Activated CD4-positive, alpha-beta memory T cell treated with anti-CD3 and anti-CD28 coated beads, Interleukin-2, amount 10 ng/mL, durations not matched to agents 7 days and 5 days (primary cell): ENCODE results near the gene WDR33. TPM values are rescaled to one million over a fixed set of nuclear protein-coding genes. Genes with fewer than 3 reads are reported as not detected.

Source experiments
- CTCF ChIA-PET: fragments of 350-600 bp; sonication (Branson Sonifier 250); formaldehyde crosslinking; loops from one replicate; lab custom pipeline; 2021; ENCODE audit warnings: antibody characterized with exemption, inconsistent platforms; lab: Charles Lee
- POLR2A ChIA-PET: fragments of 350-600 bp; sonication (Branson Sonifier 250); formaldehyde crosslinking; loops from one replicate; lab custom pipeline; 2021; ENCODE audit warnings: antibody characterized with exemption; lab: Charles Lee
- DNase-seq: peaks from one replicate; pipeline ENCODE4 v3.0.0-alpha.2; 2020
- H3K27ac Mint-ChIP-seq: one replicate; pipeline ENCODE4 v1.8.0; 2021; ENCODE audit warnings: mild to moderate bottlenecking, mixed read lengths
- H3K27me3 Mint-ChIP-seq: one replicate; pipeline ENCODE4 v1.8.0; 2021; ENCODE audit warnings: mixed read lengths
- H3K36me3 Mint-ChIP-seq: one replicate; pipeline ENCODE4 v1.8.0; 2021; ENCODE audit warnings: low read depth, mixed read lengths
- H3K4me1 Mint-ChIP-seq: one replicate; pipeline ENCODE4 v1.8.0; 2021; ENCODE audit warnings: mixed read lengths
- H3K4me3 Mint-ChIP-seq: one replicate; pipeline ENCODE4 v1.8.0; 2021; ENCODE audit warnings: mild to moderate bottlenecking, mixed read lengths
- H3K9me3 Mint-ChIP-seq: one replicate; pipeline ENCODE4 v1.8.0; 2021; ENCODE audit warnings: mixed read lengths
- total RNA-seq, 2 experiments: library from RNA; stranded (reverse); gene quantifications; one replicate each; pipeline ENCODE4 v1.2.3, GENCODE V29; 2021

Gene WDR33
- total RNA-seq, 2 experiments from 2014 or later: 63.7 to 65.1 TPM

- CTCF ChIA-PET: interaction anchor here (1.0 kb wide), 1 partner anchor 82 kb away, joined by 3 read pairs; no protein-coding TSS in a partner anchor
These were observed 63.4 kb downstream of the WDR33 start for GRCh38 chr2:127747621-127748020.

GRCh38 chr2:127743477-127744026 lies 67.4 kb downstream of the WDR33 start:
- CTCF ChIA-PET: no interaction called here

More at GRCh38 chr2:127747621-127748020, 63.4 kb downstream of the WDR33 start:
- POLR2A ChIA-PET: no interaction called here
- Mint-ChIP-seq H3K27ac (no peak overlapping the region), H3K27me3 (no peaks in the 10 kb centered on the region), H3K36me3 (peaks cover 40% of the 10 kb centered on the region), H3K4me3 (no peak overlapping the region), H3K4me1 (peaks cover 11% of the 10 kb centered on the region), H3K9me3 (no peaks in the 10 kb centered on the region)
- no peak for DNase-seq

GRCh38 chr2:127740665-127741288 lies 70.2 kb downstream of the WDR33 start:
- Mint-ChIP-seq H3K27ac (peak overlapping the region; percentile 21), H3K9me3 (no peaks in the 10 kb centered on the region), H3K4me3 (no peak overlapping the region), H3K27me3 (no peaks in the 10 kb centered on the region), H3K4me1 (peaks cover 45% of the 10 kb centered on the region), H3K36me3 (peaks cover 70% of the 10 kb centered on the region)
- POLR2A ChIA-PET: no interaction called here
- no peak for DNase-seq
- CTCF ChIA-PET: no interaction called here

More at GRCh38 chr2:127743477-127744026, 67.4 kb downstream of the WDR33 start:
- no peak overlapping the region for H3K4me3 Mint-ChIP-seq
- no peaks in the 10 kb centered on the region for H3K27me3 Mint-ChIP-seq
- H3K27ac Mint-ChIP-seq: no peak overlapping the region
- H3K4me1 Mint-ChIP-seq: peaks cover 27% of the 10 kb centered on the region
- peaks cover 61% of the 10 kb centered on the region for H3K36me3 Mint-ChIP-seq
- POLR2A ChIA-PET: no interaction called here
- no peaks in the 10 kb centered on the region for H3K9me3 Mint-ChIP-seq
- no peak for DNase-seq

- H3K27me3 Mint-ChIP-seq: no peaks in the 10 kb centered on the region
- ChIA-PET POLR2A (no interaction called here), CTCF (no interaction called here)
- H3K4me3 Mint-ChIP-seq: no peak overlapping the region
- peaks cover 70% of the 10 kb centered on the region for H3K36me3 Mint-ChIP-seq
- H3K4me1 Mint-ChIP-seq: peaks cover 45% of the 10 kb centered on the region
- H3K27ac Mint-ChIP-seq: no peak overlapping the region
- no peaks in the 10 kb centered on the region for H3K9me3 Mint-ChIP-seq
- DNase-seq: no peak
These were observed 71.2 kb downstream of the WDR33 start for GRCh38 chr2:127739800-127740199.

- no peaks in the 10 kb centered on the region for H3K27me3 Mint-ChIP-seq
- no peak overlapping the region for H3K27ac Mint-ChIP-seq
- ChIA-PET POLR2A (interaction anchor here (1.1 kb wide), 1 partner anchor 9 kb away, joined by 3 read pairs; no protein-coding TSS in a partner anchor), CTCF (no interaction called here)
- peaks cover 37% of the 10 kb centered on the region for H3K4me1 Mint-ChIP-seq
- no peaks in the 10 kb centered on the region for H3K9me3 Mint-ChIP-seq
- no peak overlapping the region for H3K4me3 Mint-ChIP-seq
- DNase-seq: no peak
- peaks cover 62% of the 10 kb centered on the region for H3K36me3 Mint-ChIP-seq
These were observed 73.1 kb downstream of the WDR33 start for GRCh38 chr2:127737892-127738291.

GRCh38 chr2:127735537-127736399 lies 75.2 kb downstream of the WDR33 start:
- Mint-ChIP-seq H3K36me3 (peaks cover 49% of the 10 kb centered on the region), H3K4me3 (no peak overlapping the region), H3K27me3 (no peaks in the 10 kb centered on the region), H3K27ac (no peak overlapping the region), H3K9me3 (no peaks in the 10 kb centered on the region), H3K4me1 (peaks cover 31% of the 10 kb centered on the region)
- ChIA-PET POLR2A (no interaction called here), CTCF (no interaction called here)
- no peak for DNase-seq

GRCh38 chr2:127735044-127735443 lies 75.9 kb downstream of the WDR33 start:
- ChIA-PET POLR2A (no interaction called here), CTCF (no interaction called here)
- DNase-seq: no peak
- no peak overlapping the region for H3K4me3 Mint-ChIP-seq
- H3K36me3 Mint-ChIP-seq: peaks cover 42% of the 10 kb centered on the region
- H3K27me3 Mint-ChIP-seq: no peaks in the 10 kb centered on the region
- H3K9me3 Mint-ChIP-seq: no peaks in the 10 kb centered on the region
- H3K4me1 Mint-ChIP-seq: peaks cover 29% of the 10 kb centered on the region
- no peak overlapping the region for H3K27ac Mint-ChIP-seq

- H3K4me3 Mint-ChIP-seq: no peak overlapping the region
- H3K27me3 Mint-ChIP-seq: no peaks in the 10 kb centered on the region
- POLR2A ChIA-PET: no interaction called here
- H3K27ac Mint-ChIP-seq: no peak overlapping the region
- H3K36me3 Mint-ChIP-seq: peaks cover 37% of the 10 kb centered on the region
- peaks cover 22% of the 10 kb centered on the region for H3K4me1 Mint-ChIP-seq
- no peaks in the 10 kb centered on the region for H3K9me3 Mint-ChIP-seq
- CTCF ChIA-PET: no interaction called here
- DNase-seq: no peak
These were observed 77.0 kb downstream of the WDR33 start for GRCh38 chr2:127733816-127734537.

GRCh38 chr2:127733113-127733815 lies 77.7 kb downstream of the WDR33 start:
- H3K36me3 Mint-ChIP-seq: peaks cover 30% of the 10 kb centered on the region
- H3K9me3 Mint-ChIP-seq: no peaks in the 10 kb centered on the region
- no peak overlapping the region for H3K27ac Mint-ChIP-seq
- ChIA-PET POLR2A (no interaction called here), CTCF (no interaction called here)
- no peak overlapping the region for H3K4me3 Mint-ChIP-seq
- H3K27me3 Mint-ChIP-seq: no peaks in the 10 kb centered on the region
- H3K4me1 Mint-ChIP-seq: peaks cover 15% of the 10 kb centered on the region
- DNase-seq: no peak

GRCh38 chr2:127726158-127726880 lies 84.7 kb downstream of the WDR33 start:
- Mint-ChIP-seq H3K36me3 (peaks cover 31% of the 10 kb centered on the region), H3K27me3 (no peaks in the 10 kb centered on the region), H3K9me3 (no peaks in the 10 kb centered on the region), H3K4me3 (no peak overlapping the region), H3K4me1 (no peaks in the 10 kb centered on the region), H3K27ac (no peak overlapping the region)
- ChIA-PET POLR2A (interaction anchor here (1.7 to 2.2 kb wide), 2 partner anchors 24 to 25 kb away, joined by 5 to 6 read pairs; partner anchors contain the start of gene SFT2D3), CTCF (interaction anchor here (1.3 kb wide), 1 partner anchor 12 kb away, joined by 4 read pairs; no protein-coding TSS in a partner anchor)
- DNase-seq: no peak

- Mint-ChIP-seq H3K9me3 (no peaks in the 10 kb centered on the region), H3K27me3 (no peaks in the 10 kb centered on the region), H3K36me3 (peaks cover 52% of the 10 kb centered on the region), H3K4me1 (no peaks in the 10 kb centered on the region), H3K27ac (no peak overlapping the region), H3K4me3 (no peak overlapping the region)
- ChIA-PET CTCF (no interaction called here), POLR2A (no interaction called here)
- no peak for DNase-seq
These were observed 88.2 kb downstream of the WDR33 start for GRCh38 chr2:127722807-127723206.

- Mint-ChIP-seq H3K4me3 (no peak overlapping the region), H3K4me1 (no peaks in the 10 kb centered on the region), H3K27me3 (no peaks in the 10 kb centered on the region), H3K9me3 (no peaks in the 10 kb centered on the region), H3K36me3 (peaks cover 52% of the 10 kb centered on the region), H3K27ac (no peak overlapping the region)
- DNase-seq: no peak
- ChIA-PET POLR2A (no interaction called here), CTCF (no interaction called here)
These were observed 89.0 kb downstream of the WDR33 start for GRCh38 chr2:127721978-127722355.
